SIG-M5 treated with dmso at 0.1 percent for 504 hours (cell line): ENCODE measurements around the gene SEMA6D.

Experiments used
- DNase-seq: peaks from one replicate; lab custom pipeline; 2025; ENCODE audit not compliant: unreplicated experiment; lab: John Stamatoyannopoulos, UW

Gene SEMA6D

DNA sequence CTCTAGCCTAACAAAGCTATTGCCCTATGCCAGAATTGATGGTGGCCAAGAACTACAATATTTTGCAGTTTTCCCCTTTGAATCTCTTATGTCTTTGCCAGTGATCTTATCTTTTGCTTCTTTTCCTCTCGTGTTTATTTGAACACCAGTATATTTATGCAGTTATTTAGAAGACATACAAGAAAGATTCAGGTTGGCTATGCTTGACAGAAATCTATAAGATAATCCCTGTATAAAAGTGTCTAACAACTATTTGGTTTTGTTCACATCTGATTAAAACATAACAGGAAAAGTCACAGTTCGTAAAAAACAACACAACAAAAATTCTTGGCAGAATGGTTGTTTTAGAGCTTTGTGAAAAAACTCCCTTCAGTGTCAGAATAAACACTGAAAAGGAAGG is 63.7 kb downstream of the SEMA6D start:
- no peak for DNase-seq

DNA sequence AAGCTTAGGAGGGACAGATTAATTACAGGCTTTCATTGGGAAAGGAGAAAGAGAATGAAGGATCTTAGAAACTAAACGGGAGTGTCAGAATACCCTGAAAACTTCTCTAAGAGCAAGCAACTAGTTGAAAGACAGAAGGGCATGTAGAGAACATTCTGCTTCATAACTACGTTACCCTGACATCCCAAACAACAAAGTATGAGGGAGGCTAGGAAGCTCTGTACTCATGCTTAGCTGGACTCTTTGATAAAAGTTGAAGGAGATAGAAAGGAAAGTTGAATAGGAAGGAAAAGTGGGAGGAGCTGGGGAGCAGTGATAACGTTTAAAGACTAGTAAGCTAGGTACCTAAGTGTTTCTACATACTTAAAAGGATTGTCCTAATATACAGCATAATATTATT is 64.2 kb downstream of the SEMA6D start:
- DNase-seq: no peak

DNA sequence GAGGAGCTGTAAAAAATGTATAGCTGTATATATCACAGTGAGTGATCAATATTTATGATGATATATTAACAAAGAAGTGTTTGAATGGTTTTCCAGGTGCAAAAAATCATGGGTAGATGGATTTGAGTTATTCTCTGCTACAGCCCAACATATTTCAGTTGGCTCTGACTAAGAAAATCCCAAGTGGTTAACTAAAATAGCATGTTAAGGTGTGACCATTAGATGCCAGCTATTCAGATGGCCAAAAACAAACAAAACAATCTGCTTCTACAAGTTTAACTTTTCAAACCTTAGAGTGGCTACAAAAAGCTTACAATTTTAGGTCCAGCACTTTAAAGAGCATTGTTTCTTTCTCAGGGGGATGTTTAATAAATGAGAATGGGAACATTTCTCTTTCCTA is 67.5 kb downstream of the SEMA6D start:
- no peak for DNase-seq

DNA sequence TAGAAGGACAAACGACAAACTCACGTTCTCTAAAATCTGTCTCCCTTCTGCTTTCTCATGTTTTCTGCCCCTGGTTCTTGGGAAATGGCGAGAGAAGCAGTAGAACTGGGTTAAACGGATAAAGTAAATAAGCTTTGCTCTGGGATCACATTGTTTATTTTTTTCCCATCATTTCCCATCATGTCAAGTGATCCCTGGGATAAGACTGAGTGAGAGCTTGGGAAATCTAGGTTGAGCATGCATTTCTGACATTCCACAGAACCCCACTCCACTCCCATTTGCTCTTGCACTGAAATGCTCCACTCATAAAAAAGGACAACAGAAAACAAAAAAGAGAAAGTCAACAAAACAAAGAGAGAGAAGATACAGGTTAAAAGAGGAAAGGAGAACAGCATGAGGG is 69.1 kb downstream of the SEMA6D start:
- no peak for DNase-seq

GRCh38 chr15:47787875-47788274 is 70.6 kb downstream of the SEMA6D start:
- DNase-seq: no peak

- no peak for DNase-seq
Observed at GRCh38 chr15:47788685-47789084, 71.4 kb downstream of the SEMA6D start.

GRCh38 chr15:47791161-47791560 is 73.9 kb downstream of the SEMA6D start:
- no peak for DNase-seq

DNA sequence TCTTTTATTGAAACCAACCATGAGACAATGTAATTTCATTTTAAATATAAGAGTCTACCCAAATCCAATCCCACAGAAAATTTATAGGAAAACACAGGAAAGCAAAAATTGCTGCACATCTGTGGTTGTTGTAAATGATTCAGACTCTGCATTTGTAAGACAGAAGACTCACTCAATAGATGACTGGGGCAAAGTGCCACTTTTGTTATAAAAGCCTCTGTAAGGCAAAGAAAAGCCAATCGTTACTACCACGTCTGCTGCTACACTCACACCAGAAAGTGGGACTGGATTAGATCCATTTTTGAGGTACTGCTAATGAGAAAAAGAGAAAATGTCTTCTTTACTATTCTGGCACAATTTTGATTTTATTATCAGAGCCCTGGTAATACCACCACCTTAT is 74.9 kb downstream of the SEMA6D start:
- no peak for DNase-seq

GRCh38 chr15:47794252-47794914 is 77.1 kb downstream of the SEMA6D start:
- DNase-seq: no peak

DNA sequence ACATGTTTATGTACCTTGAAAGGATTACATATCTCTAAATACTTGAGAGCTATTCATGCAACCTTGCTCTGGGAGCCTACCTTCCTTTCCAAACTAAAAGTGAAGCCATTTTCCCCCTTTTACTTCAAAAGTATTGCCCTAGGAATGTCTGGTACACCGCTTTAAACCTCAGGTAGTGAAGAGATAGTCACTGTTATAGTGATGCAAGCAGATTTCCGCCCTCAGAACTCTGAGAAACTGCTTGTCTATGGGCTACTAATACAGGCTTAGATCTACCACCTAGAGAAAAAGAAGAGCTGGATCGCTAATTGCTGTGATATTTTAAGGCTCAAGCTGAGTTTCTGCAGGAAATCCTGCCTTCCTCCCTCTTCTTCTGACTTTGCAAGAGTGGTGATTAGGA is 78.6 kb downstream of the SEMA6D start:
- no peak for DNase-seq

DNA sequence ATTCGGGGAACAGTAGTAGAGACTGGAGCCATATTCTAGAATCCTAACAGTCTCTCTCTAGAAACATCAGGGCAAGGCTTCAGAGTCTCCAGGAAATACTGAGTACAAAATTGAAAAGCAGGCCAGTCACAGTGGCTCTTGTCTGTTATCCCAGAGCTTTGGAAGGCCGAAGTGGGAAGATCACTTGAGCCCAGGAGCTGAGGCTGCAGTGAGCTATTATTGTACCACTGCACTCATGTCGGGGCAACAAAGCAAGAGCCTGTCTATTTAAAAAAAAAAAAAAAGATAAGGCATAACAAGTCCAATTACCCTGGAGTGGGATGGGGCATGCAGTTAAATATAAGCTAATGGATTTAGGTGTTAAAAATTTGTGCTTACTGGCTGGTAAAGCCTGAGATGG is 79.0 kb downstream of the SEMA6D start:
- DNase-seq: no peak

DNA sequence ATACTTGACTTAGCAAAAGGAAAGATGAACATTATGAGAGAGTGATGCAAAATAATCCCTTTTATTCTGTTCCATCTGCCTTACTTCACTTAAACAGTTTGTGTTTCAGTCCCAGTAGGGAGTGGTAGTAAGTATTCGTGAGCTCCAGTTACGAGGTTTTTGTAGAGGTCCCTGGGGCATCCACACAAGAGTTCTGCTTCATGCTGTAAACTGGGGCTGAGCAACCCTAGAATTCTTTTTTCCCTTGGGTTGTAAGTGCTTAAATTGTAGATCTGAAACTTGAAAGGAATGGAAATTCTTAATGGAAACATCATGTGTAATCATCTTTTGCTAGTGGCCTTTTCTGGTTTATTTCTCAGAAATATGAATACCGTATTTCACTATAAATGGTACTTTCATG is 79.5 kb downstream of the SEMA6D start:
- DNase-seq: no peak

- no peak for DNase-seq
Observed at GRCh38 chr15:47801522-47801921, 84.2 kb downstream of the SEMA6D start.

DNA sequence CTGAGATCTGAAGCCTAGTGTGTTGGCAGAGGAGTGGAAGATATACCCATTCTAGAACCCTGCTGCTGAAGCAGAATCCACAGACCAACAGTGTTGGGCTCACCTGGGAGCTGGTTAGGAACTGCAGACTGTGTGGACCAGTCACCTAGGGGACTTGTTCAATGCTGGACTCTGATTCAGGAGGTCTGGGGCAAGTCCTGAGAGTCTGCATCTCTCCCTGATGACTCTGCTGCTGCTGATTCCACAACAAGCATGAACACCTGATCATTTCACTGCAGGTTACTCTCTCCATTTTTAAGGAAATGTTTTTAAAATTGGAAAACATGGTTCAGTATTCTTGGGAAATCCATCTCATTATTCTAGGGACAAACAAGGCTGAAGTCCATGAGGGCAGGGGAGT is 84.9 kb downstream of the SEMA6D start:
- DNase-seq: no peak

DNA sequence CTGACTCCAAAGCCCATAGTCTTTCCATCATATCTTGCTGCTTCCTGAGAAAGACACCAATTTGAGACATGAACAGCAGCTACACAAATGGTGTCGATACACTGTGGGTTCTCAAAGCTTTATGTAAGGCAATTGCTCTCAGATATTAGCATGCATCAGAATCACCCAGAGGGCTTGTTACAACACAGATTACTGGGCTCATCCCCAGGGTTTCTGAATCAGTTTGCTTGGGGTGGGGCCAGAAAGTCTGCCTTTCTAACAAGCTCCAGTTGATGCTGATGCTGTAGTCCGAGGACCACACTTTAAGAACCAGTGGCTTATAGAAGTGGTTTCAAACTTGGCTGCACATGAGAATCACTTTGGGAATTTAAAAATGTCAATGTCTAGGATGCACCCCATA is 86.5 kb downstream of the SEMA6D start:
- DNase-seq: no peak

DNA sequence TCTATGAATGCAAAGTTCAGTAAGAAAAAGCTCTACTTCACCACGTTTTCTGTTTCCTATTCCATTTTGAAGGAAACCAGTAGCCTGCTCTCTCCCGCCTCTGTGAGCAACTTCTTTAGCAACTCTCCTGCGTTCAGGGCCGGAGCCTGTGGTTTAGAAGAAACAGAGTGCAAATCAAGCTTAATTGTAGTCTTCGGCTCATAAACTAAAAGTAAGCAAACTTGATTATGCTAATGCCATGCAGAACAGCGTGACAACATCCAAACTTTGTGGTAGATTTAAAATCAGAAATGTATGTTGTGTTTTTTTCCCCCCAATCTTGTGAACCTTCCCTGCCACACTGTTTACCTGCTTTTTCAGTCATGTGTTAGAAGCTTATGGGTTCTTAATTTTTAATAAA is 87.4 kb downstream of the SEMA6D start:
- no peak for DNase-seq

- no peak for DNase-seq
Observed at GRCh38 chr15:47806008-47806407, 88.7 kb downstream of the SEMA6D start.

DNA sequence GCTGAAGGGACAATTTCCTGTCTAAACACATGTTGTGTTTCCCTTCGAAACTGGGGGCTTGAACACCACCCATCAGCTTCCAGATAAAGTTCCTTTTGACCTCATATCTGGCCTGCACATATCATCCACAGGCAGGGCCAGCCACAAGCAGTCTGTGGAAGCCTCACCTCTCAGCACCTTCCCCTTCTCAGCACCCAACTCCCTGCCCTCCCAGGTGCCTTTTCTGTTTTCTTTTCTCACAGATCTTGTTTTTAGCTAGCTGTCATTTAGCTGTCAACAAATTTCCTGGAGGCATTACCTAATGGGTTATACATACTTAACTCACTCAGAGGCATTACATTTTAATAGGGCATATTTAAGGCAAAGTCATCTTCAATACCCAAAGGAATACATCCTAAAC is 93.9 kb downstream of the SEMA6D start:
- DNase-seq: no peak

DNA sequence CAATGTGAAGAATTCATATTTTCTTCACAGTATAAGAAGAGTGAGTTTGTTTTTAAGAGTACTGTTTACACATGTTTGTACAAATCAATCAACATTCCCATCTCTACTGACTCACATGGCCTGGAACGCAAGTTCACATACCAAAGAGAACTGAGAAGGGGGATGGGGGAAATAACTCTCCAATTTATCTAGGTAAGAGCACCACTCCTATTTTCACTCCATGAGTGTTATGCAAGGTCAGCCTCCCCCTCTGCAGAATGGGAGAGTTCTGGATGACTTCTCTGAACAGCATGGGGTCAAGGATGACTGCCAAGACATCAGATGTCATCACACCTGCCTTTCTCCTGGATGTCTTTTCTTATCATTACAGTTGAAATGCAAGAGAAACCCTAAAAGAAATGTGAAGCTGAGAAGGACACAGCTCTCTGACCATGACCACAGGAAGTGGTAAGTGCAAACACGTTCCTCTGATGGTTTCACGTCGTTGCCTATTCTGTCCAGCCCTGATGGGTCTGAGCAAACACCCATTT is 95.2 kb downstream of the SEMA6D start:
- no peak for DNase-seq

GRCh38 chr15:47813748-47814384 is 96.6 kb downstream of the SEMA6D start:
- DNase-seq: no peak

DNA sequence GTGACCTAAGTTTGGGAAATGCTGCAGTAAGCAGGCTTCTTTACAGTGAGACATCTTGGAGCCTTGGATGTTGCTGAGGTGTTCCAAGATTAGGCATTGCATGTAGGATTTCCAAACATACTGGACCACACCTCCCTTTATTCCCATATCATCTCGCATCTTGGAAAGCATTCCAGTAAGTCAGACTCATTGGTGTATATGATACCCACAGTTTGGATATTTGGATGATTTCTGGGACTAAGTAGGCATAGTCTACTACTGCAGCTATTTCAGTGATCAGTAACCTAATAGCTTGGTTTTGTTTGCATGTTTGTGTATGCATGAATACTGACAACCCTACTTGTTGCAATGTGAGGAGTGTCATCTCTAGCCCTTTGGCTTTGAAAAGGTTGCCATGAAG is 97.3 kb downstream of the SEMA6D start:
- DNase-seq: no peak

DNA sequence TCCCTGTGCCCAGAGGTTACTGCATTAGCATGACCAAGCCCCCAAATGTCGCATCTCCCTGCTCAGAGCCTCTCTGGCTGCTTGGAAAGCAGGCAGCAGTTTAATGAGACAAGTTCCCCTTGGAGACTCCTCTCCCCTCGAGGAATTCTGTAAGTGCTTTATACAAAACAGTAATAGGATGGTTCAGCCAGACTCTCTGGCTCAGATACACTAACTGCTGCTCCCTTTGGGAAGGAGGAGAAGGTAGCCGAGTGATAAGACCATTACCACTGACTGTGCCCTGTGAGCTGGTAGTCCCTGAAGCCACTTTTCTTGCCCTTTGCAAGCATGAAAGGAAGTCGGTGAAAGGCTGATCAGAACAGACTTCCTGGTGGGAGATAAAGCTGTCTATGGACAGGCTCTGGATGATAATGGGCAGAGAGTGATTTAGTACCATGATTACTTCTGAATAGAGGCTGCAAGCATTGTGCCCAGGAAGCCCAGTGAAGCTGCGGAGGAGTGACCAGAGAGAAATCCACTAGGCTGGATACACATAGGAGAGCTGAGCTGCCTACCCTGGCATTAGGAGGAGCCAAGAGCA is 100.8 kb downstream of the SEMA6D start:
- no peak for DNase-seq

DNA sequence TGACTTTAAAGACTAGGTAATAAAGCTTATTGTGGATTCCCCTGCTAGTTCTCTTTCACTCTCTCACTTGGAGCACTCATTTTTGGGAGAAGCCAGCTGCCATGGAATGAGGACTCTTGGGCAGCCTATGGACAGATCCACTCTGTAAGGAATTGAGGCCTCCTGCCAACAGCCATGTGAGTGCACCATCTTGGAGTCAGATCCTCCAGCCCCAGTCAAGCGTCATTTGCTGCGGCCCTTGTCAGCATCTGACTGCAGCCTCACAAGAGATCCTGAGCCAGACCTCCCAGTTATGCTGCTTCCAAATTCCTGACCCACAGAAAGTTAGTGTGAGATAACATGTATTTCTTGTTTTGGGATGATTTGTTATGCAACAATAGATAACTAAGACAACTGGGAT is 101.9 kb downstream of the SEMA6D start:
- DNase-seq: no peak
